ENCODE results near the gene PKNOX1.
"Not testable (repeated sequence)": the region's sequence is repeated elsewhere in the genome, so short reads cannot be mapped to it uniquely, and the experiment has no call there.

The PKNOX1 gene

DNA sequence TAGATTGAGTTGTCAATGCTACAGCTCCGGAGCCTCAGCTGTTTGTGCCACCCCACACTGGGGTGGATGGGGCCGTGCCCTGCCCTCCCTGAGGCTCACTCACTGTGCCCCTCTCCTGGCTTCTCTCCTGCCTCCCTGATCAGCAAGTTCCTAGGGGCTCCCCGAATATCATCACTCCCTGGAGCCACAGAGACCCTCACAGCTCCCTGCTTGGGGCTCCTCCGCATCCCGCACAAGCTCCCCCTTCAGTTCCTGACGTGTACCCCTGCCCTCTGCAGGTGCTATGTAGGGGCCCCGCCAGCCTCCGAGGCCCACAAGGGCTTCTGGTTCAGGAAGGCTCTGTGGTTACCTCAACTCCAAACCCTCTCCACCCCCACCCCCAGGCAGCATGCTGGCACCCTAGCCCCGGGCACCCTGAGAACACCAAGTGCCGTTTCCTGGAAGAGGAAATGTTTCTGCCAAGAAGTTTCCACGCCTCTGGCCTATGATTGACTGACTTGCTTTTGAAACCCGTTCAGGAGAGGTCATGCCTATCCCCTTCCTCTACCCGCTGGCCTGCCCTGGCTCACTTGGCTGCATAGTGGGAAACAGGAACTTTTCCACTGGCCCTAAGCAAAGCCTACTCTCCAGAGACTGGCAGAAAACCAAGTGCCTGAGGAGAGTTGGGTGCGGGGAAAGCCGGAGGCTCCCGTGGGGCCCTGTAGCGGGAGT lies 71.0 kb downstream of the PKNOX1 start:
- H3K9me3 ChIP-seq; H3K4me1 ChIP-seq; H3K36me3 ChIP-seq; intact Hi-C loops (cut with DNase I; ENCODE audit: low total_unique reads); H3K27me3 ChIP-seq; H3K27ac ChIP-seq; H3K4me3 ChIP-seq; DNase-seq: not testable (repeated sequence)

- intact Hi-C loops (cut with DNase I; ENCODE audit: low total_unique reads); H3K4me1 ChIP-seq; H3K27ac ChIP-seq; DNase-seq; H3K4me3 ChIP-seq; H3K27me3 ChIP-seq; H3K36me3 ChIP-seq; H3K9me3 ChIP-seq: not testable (repeated sequence)
Measured at GRCh38 chr21:43045876-43046821, 71.8 kb downstream of the PKNOX1 start.

- H3K27ac ChIP-seq; H3K9me3 ChIP-seq; DNase-seq; H3K4me1 ChIP-seq; H3K4me3 ChIP-seq; H3K27me3 ChIP-seq; intact Hi-C loops (cut with DNase I; ENCODE audit: low total_unique reads); H3K36me3 ChIP-seq: not testable (repeated sequence)
Measured at GRCh38 chr21:43053112-43053511, 78.8 kb downstream of the PKNOX1 start.

DNA sequence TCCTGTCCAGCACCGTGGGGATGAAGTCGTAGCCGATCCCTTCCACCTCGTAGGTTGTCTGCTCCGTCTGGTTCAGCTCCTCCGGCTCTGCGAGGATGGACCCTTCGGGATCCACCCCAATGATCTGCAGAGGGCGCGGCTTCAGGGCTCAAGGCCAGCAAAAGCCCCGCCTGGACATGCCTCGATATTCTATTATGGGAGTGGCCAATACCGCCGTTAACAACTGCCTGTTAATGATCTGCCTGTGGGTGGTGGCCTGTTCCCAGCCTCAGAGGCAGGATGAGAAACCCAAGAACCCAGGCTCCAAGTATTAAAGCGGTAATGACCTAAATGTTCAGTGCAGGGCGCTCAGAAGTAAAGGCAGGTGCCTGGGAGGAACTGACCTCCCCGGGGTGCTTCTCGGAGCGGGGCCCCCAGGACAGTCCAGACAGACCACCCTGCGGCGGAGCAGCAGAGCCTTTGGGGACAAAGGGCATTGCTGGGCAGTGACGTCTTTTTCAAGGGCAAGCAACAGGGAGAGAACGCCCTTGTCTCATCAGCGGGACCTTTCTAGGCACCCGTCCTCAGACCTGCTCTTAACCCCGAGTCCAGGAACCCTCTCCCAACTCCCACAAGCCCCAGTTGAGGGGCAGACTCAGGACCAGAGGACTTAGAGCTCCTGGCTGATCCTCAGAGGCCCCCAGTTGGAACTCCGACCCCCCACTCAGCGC lies 88.7 kb downstream of the PKNOX1 start:
- H3K36me3 ChIP-seq; intact Hi-C loops (cut with DNase I; ENCODE audit: low total_unique reads); H3K4me3 ChIP-seq; H3K9me3 ChIP-seq; H3K27ac ChIP-seq; H3K27me3 ChIP-seq; DNase-seq; H3K4me1 ChIP-seq: not testable (repeated sequence)

GRCh38 chr21:43064265-43064917 lies 90.0 kb downstream of the PKNOX1 start:
- H3K27me3 ChIP-seq; H3K27ac ChIP-seq; H3K9me3 ChIP-seq; H3K36me3 ChIP-seq; DNase-seq; intact Hi-C loops (cut with DNase I; ENCODE audit: low total_unique reads); H3K4me1 ChIP-seq; H3K4me3 ChIP-seq: not testable (repeated sequence)

GRCh38 chr21:43065991-43066390 lies 91.6 kb downstream of the PKNOX1 start:
- H3K27me3 ChIP-seq; H3K9me3 ChIP-seq; intact Hi-C loops (cut with DNase I; ENCODE audit: low total_unique reads); H3K4me3 ChIP-seq; DNase-seq; H3K36me3 ChIP-seq; H3K4me1 ChIP-seq; H3K27ac ChIP-seq: not testable (repeated sequence)

GRCh38 chr21:43066690-43067089 lies 92.3 kb downstream of the PKNOX1 start:
- not testable (repeated sequence) for DNase-seq, H3K27me3 ChIP-seq

GRCh38 chr21:43068065-43068464 lies 93.7 kb downstream of the PKNOX1 start:
- intact Hi-C loops (cut with DNase I; ENCODE audit: low total_unique reads); H3K27ac ChIP-seq; H3K4me3 ChIP-seq; H3K36me3 ChIP-seq; H3K9me3 ChIP-seq; H3K27me3 ChIP-seq; H3K4me1 ChIP-seq; DNase-seq: not testable (repeated sequence)

More at GRCh38 chr21:43066690-43067089, 92.3 kb downstream of the PKNOX1 start:
- intact Hi-C loops (cut with DNase I; ENCODE audit: low total_unique reads); H3K9me3 ChIP-seq; H3K4me3 ChIP-seq; H3K4me1 ChIP-seq; H3K36me3 ChIP-seq; H3K27ac ChIP-seq: not testable (repeated sequence)

- H3K27me3 ChIP-seq; intact Hi-C loops (cut with DNase I; ENCODE audit: low total_unique reads); H3K36me3 ChIP-seq; H3K4me1 ChIP-seq; DNase-seq; H3K27ac ChIP-seq; H3K4me3 ChIP-seq; H3K9me3 ChIP-seq: not testable (repeated sequence)
Measured at GRCh38 chr21:43069682-43070081, 95.3 kb downstream of the PKNOX1 start.

- H3K9me3 ChIP-seq; H3K36me3 ChIP-seq; H3K4me1 ChIP-seq; DNase-seq; intact Hi-C loops (cut with DNase I; ENCODE audit: low total_unique reads); H3K4me3 ChIP-seq; H3K27me3 ChIP-seq; H3K27ac ChIP-seq: not testable (repeated sequence)
Measured at GRCh38 chr21:43072742-43073141, 98.4 kb downstream of the PKNOX1 start.

DNA sequence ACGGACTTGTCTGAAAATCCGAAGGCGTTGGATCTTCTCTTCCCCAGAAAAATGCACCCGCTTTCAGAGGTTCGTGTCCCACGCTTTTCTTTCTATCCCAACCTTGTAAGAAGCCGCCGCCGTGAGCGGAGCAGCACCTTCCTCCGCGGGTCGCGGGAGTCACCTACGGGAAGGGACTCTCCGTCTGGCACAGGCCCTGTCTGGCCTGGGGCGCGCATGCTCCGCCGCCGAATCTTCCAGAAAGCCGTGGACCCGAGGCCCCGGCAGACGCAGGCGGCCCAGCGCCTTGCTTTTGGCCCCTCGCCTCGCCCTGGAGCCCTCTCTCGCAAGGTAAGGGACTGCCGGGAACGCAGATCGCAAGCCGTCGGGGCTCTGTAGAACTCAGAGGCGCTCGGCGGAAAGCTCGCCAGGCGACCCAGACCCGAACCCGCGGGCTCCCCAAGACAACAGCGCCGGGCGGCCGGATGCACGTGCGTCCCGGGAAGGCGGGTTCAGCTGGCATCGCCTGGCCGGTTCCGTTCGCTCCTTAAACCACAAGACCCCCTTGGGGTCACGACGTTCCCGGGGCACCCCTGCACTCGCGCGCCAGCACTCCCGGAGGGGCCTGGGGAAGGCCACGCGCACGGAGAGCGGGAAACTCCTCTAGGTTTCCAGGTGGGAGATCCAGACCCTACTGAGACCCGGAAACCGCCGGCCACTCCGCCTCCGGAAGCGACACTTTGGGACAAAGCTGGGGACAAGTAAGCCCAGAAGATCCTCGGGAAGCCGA lies 100.2 kb downstream of the PKNOX1 start:
- H3K27ac ChIP-seq; H3K4me3 ChIP-seq; H3K9me3 ChIP-seq; H3K4me1 ChIP-seq; H3K36me3 ChIP-seq; H3K27me3 ChIP-seq; intact Hi-C loops (cut with DNase I; ENCODE audit: low total_unique reads); DNase-seq: not testable (repeated sequence)

DNA sequence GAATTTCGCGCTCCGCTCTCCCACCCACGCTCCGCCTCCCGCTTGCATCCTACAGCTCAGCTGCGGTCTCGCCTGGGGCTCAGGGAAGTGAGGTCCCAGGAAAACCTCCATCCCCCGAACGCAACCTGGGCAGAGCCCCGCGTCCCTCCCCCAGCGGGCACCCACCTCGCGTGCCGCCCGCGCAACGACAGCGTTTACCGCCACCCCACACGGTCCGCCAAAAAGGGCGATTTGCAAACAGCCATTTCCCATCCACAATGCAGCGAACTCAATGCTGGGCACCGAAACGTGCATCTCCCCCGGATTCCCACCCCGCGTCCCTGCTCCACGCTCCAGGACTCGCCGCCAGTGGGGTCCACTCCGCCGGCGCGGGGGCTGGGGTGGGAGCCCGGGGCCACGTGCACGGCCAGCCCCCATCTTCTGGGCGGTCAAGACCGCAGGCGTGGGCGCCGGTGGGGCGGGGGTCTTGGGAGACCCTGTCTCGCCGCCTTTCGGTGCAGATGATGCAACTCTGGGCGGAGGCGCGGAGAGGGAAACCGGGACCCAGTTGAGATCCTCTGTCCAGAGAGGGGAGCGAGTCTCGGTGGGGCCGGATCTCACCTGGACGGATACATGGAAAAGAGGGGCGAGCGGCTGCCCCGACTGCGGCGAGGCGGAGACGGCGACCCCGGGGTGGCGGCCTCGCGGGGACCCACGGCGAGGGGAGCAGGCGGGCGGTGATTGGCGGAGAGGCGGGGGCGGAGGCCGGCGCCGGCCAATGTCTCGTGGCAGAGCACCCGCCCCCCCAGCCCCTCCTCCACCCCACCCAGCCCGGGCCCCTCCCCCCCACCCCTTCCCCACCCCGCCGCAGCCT lies 101.0 kb downstream of the PKNOX1 start, which contains the start of gene CBS:
Gene CBS (minus strand): TSS at position 666 of the 853 bp plus-strand sequence. CDS start 3,642 bp downstream, outside the sequence.
- H3K27me3 ChIP-seq; DNase-seq; intact Hi-C loops (cut with DNase I; ENCODE audit: low total_unique reads); H3K36me3 ChIP-seq; H3K4me1 ChIP-seq; H3K27ac ChIP-seq; H3K9me3 ChIP-seq; H3K4me3 ChIP-seq: not testable (repeated sequence)

Measured in tibial artery (tissue), 4 donors.